ENCODE measurements around the gene PERCC1.

Gene PERCC1

DNA sequence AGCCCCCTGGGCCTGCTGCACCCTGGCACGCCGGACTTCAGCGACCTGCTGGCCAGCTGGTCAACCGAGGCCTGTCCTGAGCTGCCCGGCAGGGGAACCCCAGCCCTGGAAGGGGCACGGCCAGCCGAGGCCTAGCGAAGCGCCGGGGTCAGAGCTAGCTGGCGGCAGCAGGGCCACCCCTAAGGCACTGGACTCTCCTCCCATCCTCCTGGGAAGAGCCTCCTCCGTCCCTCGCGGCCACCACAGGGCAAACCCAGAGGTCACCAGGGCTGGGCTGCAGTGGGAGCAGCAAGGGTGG lies 2.3 kb downstream of the PERCC1 start:
- ChIA-PET POLR2A (ENCODE audit: low non-redundant PET) (no interaction called here), CTCF (no interaction called here)
- no peak for DNase-seq (ENCODE audit: low spot score)
- TF ChIP-seq, protein P1, sequence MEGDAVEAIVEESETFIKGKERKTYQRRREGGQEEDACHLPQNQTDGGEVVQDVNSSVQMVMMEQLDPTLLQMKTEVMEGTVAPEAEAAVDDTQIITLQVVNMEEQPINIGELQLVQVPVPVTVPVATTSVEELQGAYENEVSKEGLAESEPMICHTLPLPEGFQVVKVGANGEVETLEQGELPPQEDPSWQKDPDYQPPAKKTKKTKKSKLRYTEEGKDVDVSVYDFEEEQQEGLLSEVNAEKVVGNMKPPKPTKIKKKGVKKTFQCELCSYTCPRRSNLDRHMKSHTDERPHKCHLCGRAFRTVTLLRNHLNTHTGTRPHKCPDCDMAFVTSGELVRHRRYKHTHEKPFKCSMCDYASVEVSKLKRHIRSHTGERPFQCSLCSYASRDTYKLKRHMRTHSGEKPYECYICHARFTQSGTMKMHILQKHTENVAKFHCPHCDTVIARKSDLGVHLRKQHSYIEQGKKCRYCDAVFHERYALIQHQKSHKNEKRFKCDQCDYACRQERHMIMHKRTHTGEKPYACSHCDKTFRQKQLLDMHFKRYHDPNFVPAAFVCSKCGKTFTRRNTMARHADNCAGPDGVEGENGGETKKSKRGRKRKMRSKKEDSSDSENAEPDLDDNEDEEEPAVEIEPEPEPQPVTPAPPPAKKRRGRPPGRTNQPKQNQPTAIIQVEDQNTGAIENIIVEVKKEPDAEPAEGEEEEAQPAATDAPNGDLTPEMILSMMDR (conservative IDR thresholded peaks at IDR 0.05; ENCODE audit: low read depth) = no peak
- H3K27ac ChIP-seq = no peak overlapping the region

DNA sequence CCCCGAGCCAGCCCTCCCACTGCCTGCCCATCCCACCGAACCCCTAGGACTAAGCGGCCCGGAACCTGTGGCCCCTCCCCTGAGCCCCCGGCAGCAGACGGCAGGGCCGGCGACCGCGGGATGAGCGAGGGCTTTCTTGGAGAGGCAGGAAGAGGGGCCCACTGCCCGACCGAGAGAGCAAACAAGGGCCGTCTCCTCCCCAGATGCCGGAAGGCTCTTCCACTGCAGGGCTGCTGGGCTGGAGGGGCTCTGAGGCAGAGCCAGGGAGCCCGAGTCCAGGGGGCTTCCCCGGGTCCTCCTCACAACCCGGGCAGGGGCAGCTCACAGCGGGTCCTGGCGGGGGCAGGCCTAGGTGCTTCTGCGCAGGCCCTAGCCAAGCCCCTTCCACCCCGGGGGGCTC lies 2.9 kb downstream of the PERCC1 start:
- H3K27ac ChIP-seq = no peak overlapping the region
- TF ChIP-seq, protein P1 (conservative IDR thresholded peaks at IDR 0.05; ENCODE audit: low read depth) = no peak
- ChIA-PET POLR2A (ENCODE audit: low non-redundant PET) (no interaction called here), CTCF (interaction anchor here (0.5 kb wide), 1 partner anchor 49 kb away, joined by 3 read pairs; no protein-coding TSS in a partner anchor)
- no peak for DNase-seq (ENCODE audit: low spot score)

DNA sequence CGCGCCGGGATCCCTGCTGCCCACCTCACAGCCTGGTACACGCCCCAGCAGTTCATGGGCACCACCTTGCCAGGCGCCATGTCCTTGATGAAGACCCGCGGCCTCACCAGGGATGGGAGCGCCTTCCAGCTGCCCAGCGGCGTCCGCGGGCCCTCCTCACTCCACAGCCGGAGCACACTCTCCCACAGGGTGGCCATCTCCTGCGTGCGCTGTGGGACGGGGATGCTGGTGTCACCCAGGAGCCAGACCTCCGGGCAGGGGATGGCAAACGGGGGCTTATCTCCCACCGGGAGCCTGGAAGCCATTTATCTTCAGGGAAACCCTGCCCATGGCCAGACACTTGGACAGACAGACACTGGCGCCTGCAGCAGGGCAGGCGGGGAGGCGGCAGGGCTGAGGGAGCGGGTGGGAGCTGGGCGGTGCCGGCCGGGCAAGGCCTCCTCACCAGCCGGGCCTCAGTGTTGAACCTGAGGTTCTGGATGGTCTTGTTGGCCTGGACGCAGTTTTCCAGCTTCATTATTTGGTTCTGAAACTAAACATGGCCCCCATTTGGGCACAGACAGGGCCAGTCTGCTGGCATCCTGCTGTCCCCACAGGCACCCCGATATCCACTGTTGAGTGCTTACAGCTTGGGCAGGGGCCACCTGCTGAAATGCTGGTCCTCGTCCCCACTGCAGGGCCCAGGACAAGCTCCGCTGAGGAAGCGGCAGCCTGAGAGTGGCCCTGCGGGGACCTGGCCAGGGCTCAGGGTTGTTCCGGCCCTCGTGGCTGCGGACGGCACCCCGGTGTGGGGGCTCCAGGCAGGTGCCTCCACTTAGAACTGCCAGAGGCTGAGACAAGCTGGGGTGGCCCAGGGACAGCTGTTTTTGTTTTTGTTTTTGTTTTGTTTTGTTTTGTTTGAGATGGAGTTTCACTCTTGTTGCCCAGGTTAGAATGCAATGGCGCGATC lies 4.0 kb downstream of the PERCC1 start:
- no peak overlapping the region for H3K27ac ChIP-seq
- no peak for DNase-seq (ENCODE audit: low spot score)
- TF ChIP-seq, protein P1 (conservative IDR thresholded peaks at IDR 0.05; ENCODE audit: low read depth) = no peak
- POLR2A ChIA-PET (ENCODE audit: low non-redundant PET) = no interaction called here
- CTCF ChIA-PET = interaction anchor here (0.6 kb wide), 2 partner anchors 202 to 766 kb away, joined by 4 to 6 read pairs; no protein-coding TSS in a partner anchor

DNA sequence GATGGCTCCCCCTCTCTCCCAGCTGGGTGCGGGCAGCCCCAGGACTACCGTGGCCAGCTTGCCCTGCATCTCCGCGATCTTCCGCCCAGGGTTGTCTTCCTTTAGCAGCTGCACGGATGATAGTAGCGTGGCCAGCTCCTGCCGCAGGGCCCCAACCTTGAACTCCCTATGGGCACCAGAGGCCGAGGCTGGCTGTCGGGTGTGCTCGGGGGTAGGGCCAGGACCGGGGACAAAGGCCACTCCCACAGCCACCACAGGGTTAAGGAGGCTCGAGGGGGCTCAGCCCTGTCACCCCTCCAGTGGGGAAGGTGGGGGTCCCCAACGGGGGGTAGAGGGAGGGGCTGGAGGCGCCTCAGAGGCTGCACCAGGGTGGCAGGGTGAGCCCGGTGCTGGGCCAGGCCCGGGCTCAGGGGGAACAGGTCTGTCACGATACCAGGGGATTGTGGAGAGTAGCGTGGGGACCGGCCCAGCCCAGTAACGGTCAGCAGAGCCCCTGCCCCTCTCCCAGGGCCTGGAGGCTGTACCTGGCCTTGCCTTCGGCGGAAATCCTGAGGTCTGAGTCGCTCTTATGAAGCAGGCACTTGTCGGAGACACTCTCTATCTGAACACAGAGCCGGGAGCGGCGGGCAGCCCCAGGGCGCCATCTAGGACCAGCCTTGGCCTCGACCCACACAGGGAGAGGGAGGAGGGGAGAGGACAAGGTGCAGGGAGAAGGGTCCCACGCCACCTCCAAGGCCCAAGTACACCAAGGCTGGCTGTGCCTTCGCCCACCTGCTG lies 5.2 kb downstream of the PERCC1 start:
- DNase-seq (ENCODE audit: low spot score) = no peak
- ChIA-PET POLR2A (ENCODE audit: low non-redundant PET) (no interaction called here), CTCF (interaction anchor here (0.6 kb wide), 1 partner anchor 767 kb away, joined by 4 read pairs; no protein-coding TSS in a partner anchor)
- TF ChIP-seq, protein P1 (conservative IDR thresholded peaks at IDR 0.05; ENCODE audit: low read depth) = no peak
- no peak overlapping the region for H3K27ac ChIP-seq

DNA sequence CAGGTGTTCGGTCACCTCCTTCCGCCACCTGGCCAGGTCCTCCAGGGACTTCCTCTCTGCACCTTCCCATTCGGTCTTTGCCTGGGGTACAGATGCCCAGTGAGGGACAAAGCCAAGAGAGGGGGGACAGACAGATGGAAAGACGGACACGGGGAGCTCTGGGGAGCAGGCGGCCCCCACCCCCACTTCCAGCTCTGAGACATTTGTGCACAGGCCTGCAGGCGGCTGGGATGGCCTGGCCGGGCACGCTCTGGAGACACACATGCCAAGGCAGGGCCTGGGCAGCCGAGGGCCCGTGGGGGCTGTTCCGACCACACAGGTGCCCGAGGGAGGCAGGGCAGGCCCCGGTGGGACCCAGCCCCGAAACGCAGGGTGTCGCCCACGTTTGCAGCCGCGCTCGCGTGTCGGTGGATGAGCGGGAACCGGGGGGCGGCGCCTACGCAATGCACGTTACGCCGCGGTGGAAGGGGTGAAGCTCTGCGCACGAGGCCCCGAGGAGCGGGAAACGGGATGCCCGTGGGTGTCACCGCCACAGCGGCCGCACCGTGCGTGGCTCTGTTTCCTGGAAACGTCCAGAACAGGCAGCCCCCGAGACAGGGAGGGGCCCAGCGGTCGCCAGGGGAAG lies 6.0 kb downstream of the PERCC1 start:
- TF ChIP-seq, protein P1 (conservative IDR thresholded peaks at IDR 0.05; ENCODE audit: low read depth) = no peak
- ChIA-PET CTCF (no interaction called here), POLR2A (ENCODE audit: low non-redundant PET) (interaction anchor here (1.2 kb wide), 1 partner anchor 16 kb away, joined by 7 read pairs; the partner anchor contains the start of gene UQCC4)
- H3K27ac ChIP-seq = no peak overlapping the region
- DNase-seq (ENCODE audit: low spot score) = no peak

DNA sequence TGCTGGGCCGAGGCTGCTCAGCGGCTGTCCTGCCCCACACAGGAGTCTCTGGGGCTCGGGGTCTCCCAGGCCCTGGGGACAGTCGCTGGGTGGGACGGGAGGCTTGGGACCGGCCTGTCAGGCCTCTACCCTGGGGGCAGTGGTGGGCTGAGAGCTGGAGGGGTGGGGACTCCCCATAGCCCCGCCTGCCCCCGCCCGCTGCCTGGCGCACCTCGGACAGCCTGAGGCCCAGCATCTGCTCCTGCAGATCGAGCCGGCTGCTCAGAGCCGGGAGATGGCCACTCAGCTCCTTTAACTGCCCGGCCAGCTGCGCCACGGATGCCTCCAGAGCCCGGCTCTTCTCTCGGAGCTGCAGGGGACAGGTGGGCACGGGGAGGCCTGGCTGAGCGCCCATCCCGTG lies 6.7 kb downstream of the PERCC1 start:
- POLR2A ChIA-PET (ENCODE audit: low non-redundant PET) = interaction anchor here (1.2 kb wide), 1 partner anchor 17 kb away, joined by 7 read pairs; the partner anchor contains the start of gene UQCC4
- CTCF ChIA-PET = no interaction called here
- TF ChIP-seq, protein P1 (conservative IDR thresholded peaks at IDR 0.05; ENCODE audit: low read depth) = no peak
- DNase-seq (ENCODE audit: low spot score) = no peak
- H3K27ac ChIP-seq = no peak overlapping the region
